H1 (cell line): Measurements from ENCODE around the gene CTRL. TPM values are rescaled to one million over a fixed set of nuclear protein-coding genes. Genes with fewer than 3 reads are reported as not detected.

ENCODE experiments used
- CTCF ChIA-PET: fragments of 300-600 bp; sonication (Branson Sonifier 250); formaldehyde crosslinking; loops from one replicate; lab custom pipeline; 2021; ENCODE audit not compliant: partially characterized antibody; lab: Charles Lee
- POLR2A ChIA-PET: fragments of 300-600 bp; sonication (Branson Sonifier 250); formaldehyde crosslinking; loops from one replicate; lab custom pipeline; 2021; ENCODE audit warnings: inconsistent platforms; ENCODE audit not compliant: partially characterized antibody; lab: Charles Lee
- DNase-seq, 2 experiments: peaks; one replicate each; pipeline versions ENCODE4 v3.0.0 to v3.0.0-alpha.2; 2010 to 2022; ENCODE audit warnings: low spot score in 2 of 2, low read depth in 1 of 2, mixed read lengths in 1 of 2
- FAIRE-seq: peaks from 2 replicates; lab custom pipeline; 2011; peaks lifted over from hg19 to GRCh38; lab: Jason Lieb, UNC
- H2AFZ ChIP-seq: 2 replicates; pipeline ENCODE4 v1.8.1; 2012; ENCODE audit warnings: low read length, inconsistent platforms
- H2AK5ac ChIP-seq: 2 replicates; pipeline ENCODE4 v1.6.1; 2013; ENCODE audit warnings: low read depth, low read length
- H2BK120ac ChIP-seq: replicated peaks from 2 replicates; pipeline ENCODE3; 2013; ENCODE audit warnings: low read depth, low read length, inconsistent platforms
- H2BK12ac ChIP-seq: 2 replicates; pipeline ENCODE4 v1.6.1; 2013; ENCODE audit warnings: low read depth, low read length
- H2BK15ac ChIP-seq: 2 replicates; pipeline ENCODE4 v1.6.1; 2013; ENCODE audit warnings: low read length
- H2BK20ac ChIP-seq: 2 replicates; pipeline ENCODE4 v1.6.1; 2013; ENCODE audit warnings: low read length
- H2BK5ac ChIP-seq: 2 replicates; pipeline ENCODE4 v1.6.1; 2013; ENCODE audit warnings: low read depth, low read length
- H3K14ac ChIP-seq: 2 replicates; pipeline ENCODE4 v1.6.1; 2013; ENCODE audit warnings: inconsistent platforms; ENCODE audit not compliant: insufficient read length
- H3K18ac ChIP-seq: 2 replicates; pipeline ENCODE4 v1.6.1; 2013; ENCODE audit warnings: low read length; ENCODE audit errors: extremely low read depth
- H3K23ac ChIP-seq: 2 replicates; pipeline ENCODE4 v1.6.1; 2013; ENCODE audit warnings: inconsistent platforms; ENCODE audit not compliant: insufficient read length
- H3K23me2 ChIP-seq: 2 replicates; pipeline ENCODE4 v1.6.1; 2013; ENCODE audit warnings: low read depth, low read length
- H3K27ac ChIP-seq: 2 replicates; pipeline ENCODE4 v1.6.1; 2011; ENCODE audit warnings: low read depth, low read length, inconsistent platforms
- H3K27me3 ChIP-seq, 4 experiments: replicated peaks in 1 of 4; 1 replicate in 1 of 4; 2 replicates in 3 of 4; pipeline versions ENCODE4 v1.6.1 to v1.8.1; 2011 to 2013; ENCODE audit warnings: low read length in 3 of 4, mild to moderate bottlenecking in 3 of 4, inconsistent platforms in 2 of 4, mixed read lengths in 2 of 4, moderate library complexity in 1 of 4; ENCODE audit not compliant: control insufficient read depth in 3 of 4, insufficient read depth in 3 of 4; ENCODE audit errors: extremely low read depth in 1 of 4
- H3K36me3 ChIP-seq, 4 experiments: 2 replicates each; pipeline versions ENCODE4 v1.6.1 to v1.8.1; 2011 to 2013; ENCODE audit warnings: mild to moderate bottlenecking in 4 of 4, low read length in 3 of 4, moderate library complexity in 2 of 4, control low read depth in 1 of 4, inconsistent platforms in 1 of 4; ENCODE audit not compliant: insufficient read depth in 4 of 4, control insufficient read depth in 2 of 4
- H3K4ac ChIP-seq: replicated peaks from 2 replicates; pipeline ENCODE3; 2013; ENCODE audit warnings: low read length, low read depth, mixed read lengths, inconsistent platforms; ENCODE audit not compliant: insufficient read length
- H3K4me1 ChIP-seq, 4 experiments: replicated peaks in 1 of 4; 1 replicate in 1 of 4; 2 replicates in 3 of 4; pipeline versions ENCODE4 v1.6.1 to v1.8.1; 2011 to 2013; ENCODE audit warnings: low read length in 3 of 4, inconsistent platforms in 2 of 4, mixed read lengths in 1 of 4; ENCODE audit not compliant: insufficient read depth in 4 of 4, control insufficient read depth in 3 of 4
- H3K4me2 ChIP-seq, 2 experiments: 2 replicates each; pipeline versions ENCODE4 v1.6.1 to v1.8.1; 2011 to 2013; ENCODE audit warnings: low read depth in 2 of 2, low read length in 2 of 2, control low read depth in 1 of 2, inconsistent platforms in 1 of 2, mild to moderate bottlenecking in 1 of 2; ENCODE audit not compliant: insufficient read depth in 1 of 2
- H3K4me3 ChIP-seq, 4 experiments: fragments of 200-600, 300-600 bp in 1 of 4; sonication (generic), shearing (Covaris generic), sonication (Bioruptor Twin) in 1 of 4; 2 replicates each; pipeline versions ENCODE4 v1.5.1 to v1.8.1; 2011 to 2016; ENCODE audit warnings: low read length in 4 of 4, low read depth in 3 of 4, control low read depth in 2 of 4, inconsistent platforms in 2 of 4, mild to moderate bottlenecking in 2 of 4, mixed read lengths in 1 of 4, moderate library complexity in 1 of 4; ENCODE audit not compliant: insufficient read depth in 2 of 4; ENCODE audit errors: extremely low read depth in 1 of 4
- H3K56ac ChIP-seq: replicated peaks from 2 replicates; pipeline ENCODE3; 2013; ENCODE audit warnings: low read depth, mild to moderate bottlenecking, mixed read lengths, low read length, inconsistent platforms; ENCODE audit not compliant: insufficient read length
- H3K79me1 ChIP-seq: 2 replicates; pipeline ENCODE4 v1.6.1; 2013; ENCODE audit warnings: low read depth, low read length, control low read depth
- H3K79me2 ChIP-seq, 2 experiments: 2 replicates each; pipeline versions ENCODE4 v1.6.1 to v1.8.1; 2012 to 2013; ENCODE audit warnings: low read length in 2 of 2, mild to moderate bottlenecking in 2 of 2, inconsistent platforms in 1 of 2; ENCODE audit not compliant: insufficient read depth in 2 of 2, control insufficient read depth in 1 of 2
- H3K9ac ChIP-seq, 4 experiments: replicated peaks in 1 of 4; 1 replicate in 1 of 4; 2 replicates in 3 of 4; pipeline versions ENCODE4 v1.6.1 to v1.8.1; 2011 to 2013; ENCODE audit warnings: low read depth in 3 of 4, low read length in 3 of 4, control low read depth in 2 of 4, mild to moderate bottlenecking in 2 of 4, moderate library complexity in 2 of 4, inconsistent platforms in 1 of 4; ENCODE audit errors: extremely low read depth in 1 of 4
- H3K9me3 ChIP-seq, 2 experiments: 2 replicates each; pipeline versions ENCODE4 v1.6.1 to v1.8.1; 2012 to 2013; ENCODE audit warnings: mild to moderate bottlenecking in 2 of 2, moderate library complexity in 2 of 2, control low read depth in 1 of 2, inconsistent platforms in 1 of 2, low read depth in 1 of 2, low read length in 1 of 2, mixed read lengths in 1 of 2; ENCODE audit not compliant: insufficient read depth in 2 of 2
- H4K20me1 ChIP-seq, 2 experiments: replicated peaks in 1 of 2; 2 replicates each; pipeline versions ENCODE3 to v1.8.1; 2011 to 2013; ENCODE audit warnings: inconsistent platforms in 2 of 2, low read length in 2 of 2, mild to moderate bottlenecking in 1 of 2; ENCODE audit not compliant: insufficient read depth in 2 of 2, control insufficient read depth in 1 of 2
- H4K5ac ChIP-seq: 2 replicates; pipeline ENCODE4 v1.6.1; 2013; ENCODE audit warnings: low read length, low read depth, mixed read lengths, inconsistent platforms; ENCODE audit not compliant: insufficient read length
- H4K8ac ChIP-seq: 2 replicates; pipeline ENCODE4 v1.8.0; 2013; ENCODE audit warnings: mild to moderate bottlenecking, moderate library complexity, low read length, inconsistent platforms; ENCODE audit not compliant: insufficient read depth; ENCODE audit errors: extremely low read depth
- H4K91ac ChIP-seq: replicated peaks from 2 replicates; pipeline ENCODE3; 2013; ENCODE audit warnings: low read length, mixed read lengths, inconsistent platforms; ENCODE audit not compliant: insufficient read length
- NRF1 ChIP-seq: IDR thresholded peaks from 2 replicates; pipeline ENCODE4 v1.6.1; 2011; ENCODE audit warnings: mild to moderate bottlenecking, low read depth, low read length, improper control_type of control experiment
- RFX5 ChIP-seq: IDR thresholded peaks from 2 replicates; pipeline ENCODE4 v1.6.1; 2011; ENCODE audit warnings: low read depth, low read length, improper control_type of control experiment, borderline replicate concordance
- SRF ChIP-seq: IDR thresholded peaks from 2 replicates; pipeline ENCODE4 v1.6.1; 2011; ENCODE audit warnings: mild to moderate bottlenecking, low read depth, low read length, moderate library complexity
- USF2 ChIP-seq: IDR thresholded peaks from 2 replicates; pipeline ENCODE4 v1.6.1; 2011; ENCODE audit warnings: low read length, improper control_type of control experiment
- WGBS, 2 experiments: shearing (Covaris generic) in 1 of 2; methylation state at CpG; one replicate each; pipeline versions ENCODE4 v1.1.6 to v1.1.7; 2013 to 2015; ENCODE audit warnings: low lambda C conversion rate in 2 of 2, mixed read lengths in 2 of 2, inconsistent platforms in 1 of 2, low coverage in 1 of 2, missing lambda C conversion rate in 1 of 2; ENCODE audit not compliant: insufficient replicate concordance in 2 of 2, insufficient coverage in 1 of 2, insufficient read length in 1 of 2; ENCODE audit errors: extremely low coverage in 1 of 2, missing lambda C conversion rate in 1 of 2; 5-methylcytosine and 5-hydroxymethylcytosine counted together
- polyA plus RNA-seq, 7 experiments: library from polyadenylated mRNA; depleted of rRNA in 3 of 7; stranded (reverse) in 5 of 7; unstranded in 2 of 7; fragments of >200 nt in 5 of 7; fragments of 200-250 nt in 2 of 7; gene quantifications; 1 replicate in 5 of 7; 2 replicates in 1 of 7; 4 replicates in 1 of 7; pipeline versions ENCODE4 v1.2.1 to v1.2.3, GENCODE V29; 2011 to 2013; ENCODE audit warnings: missing spikeins in 2 of 7, mixed read lengths in 2 of 7
- total RNA-seq: library from RNA; stranded (reverse); fragmentation: NEBNext Ultra II Directional; extraction: Animal tissue kit (Norgen Biotek cat#: 25700); gene quantifications from 2 replicates; pipeline ENCODE4 v1.2.1, GENCODE V29; 2021

CTRL gene
- total and polyA plus RNA-seq, 2 of the 8 experiments (the other 6 are each of a cell fraction or from before 2014, with no cell fraction given), result 1.7 to 4.2 TPM

GRCh38 chr16:67883146-67883871, 48.4 kb downstream of the CTRL start:
- Histone ChIP-seq H3K23ac (no peak overlapping the region), H4K8ac (no peak overlapping the region), H4K20me1 (peaks cover 11 to 17% of the 10 kb centered on the region in 2 experiments), H2BK15ac (no peak overlapping the region), H3K79me1 (no peaks in the 10 kb centered on the region), H4K91ac (no peak overlapping the region), H3K18ac (no peak overlapping the region), H2BK5ac (no peak overlapping the region; the same call in 1 of the 2 replicates), H2BK120ac (no peak overlapping the region), H2BK12ac (no peak overlapping the region), H3K79me2 (no peaks in the 10 kb centered on the region), H3K56ac (no peak overlapping the region), H3K9ac (no peak overlapping the region), H3K14ac (no peak overlapping the region), H3K36me3 (peaks cover 30 to 46% (median 37%) of the 10 kb centered on the region in 4 experiments), H3K4ac (no peak overlapping the region), H3K4me3 (no peak overlapping the region), H3K9me3 (no peaks in the 10 kb centered on the region), H3K4me2 (no peak overlapping the region), H4K5ac (no peak overlapping the region), H2AK5ac (no peak overlapping the region), H3K27me3 (no peaks in the 10 kb centered on the region), H2AFZ (no peak overlapping the region), H3K27ac (no peak overlapping the region), H2BK20ac (no peak overlapping the region), H3K4me1 (peaks cover 5 to 15% (median 11%) of the 10 kb centered on the region in 4 experiments), H3K23me2 (0 out of 2 replicates have a peak, but pooled peaks cover 2% of the 10 kb centered on the region)
- WGBS, 2 experiments, result 69% methylated on average over 4 of the region's 6 CpGs; no CpG with 5 or more reads in 1 of the 2 experiments
- CTCF ChIA-PET, result interaction anchor here (0.7 to 21.8 kb wide), 47 partner anchors 8 to 357 kb away, joined by 3 to 623 read pairs (median 5); partner anchors contain the start of genes CENPT, CTRL, DDX28 and DPEP2NB
- FAIRE-seq, result no peak
- TF ChIP-seq SRF, result no peak
- no peak for TF ChIP-seq NRF1
- TF ChIP-seq USF2, result 0 out of 2 replicates have a peak, but pooled peaks have one; percentile 2
- TF ChIP-seq RFX5, result no peak
- POLR2A ChIA-PET, result interaction anchor here (0.6 to 6.3 kb wide), 13 partner anchors 9 to 525 kb away, joined by 3 to 45 read pairs (median 4); partner anchors contain the start of genes CTRL, EDC4, LCAT and PSKH1
- DNase-seq, result no peak
